Epithelial cell of prostate (primary cell): ENCODE data around the gene KDM4C.

ENCODE experiments used
- DNase-seq: peaks from one replicate; pipeline ENCODE4 v3.0.0-alpha.2; 2011; ENCODE audit warnings: low read depth, low spot score
- H3K27ac ChIP-seq: fragments of 450-650 bp; 2 replicates; pipeline ENCODE4 v1.5.1; 2017; ENCODE audit warnings: mild to moderate bottlenecking

KDM4C gene

GRCh38 chr9:7117676-7118561, 360.1 kb downstream of the KDM4C start:
- no peak overlapping the region for H3K27ac ChIP-seq
- DNase-seq = no peak

GRCh38 chr9:7118633-7119032, 360.9 kb downstream of the KDM4C start:
- H3K27ac ChIP-seq = no peak overlapping the region
- DNase-seq = no peak

DNA sequence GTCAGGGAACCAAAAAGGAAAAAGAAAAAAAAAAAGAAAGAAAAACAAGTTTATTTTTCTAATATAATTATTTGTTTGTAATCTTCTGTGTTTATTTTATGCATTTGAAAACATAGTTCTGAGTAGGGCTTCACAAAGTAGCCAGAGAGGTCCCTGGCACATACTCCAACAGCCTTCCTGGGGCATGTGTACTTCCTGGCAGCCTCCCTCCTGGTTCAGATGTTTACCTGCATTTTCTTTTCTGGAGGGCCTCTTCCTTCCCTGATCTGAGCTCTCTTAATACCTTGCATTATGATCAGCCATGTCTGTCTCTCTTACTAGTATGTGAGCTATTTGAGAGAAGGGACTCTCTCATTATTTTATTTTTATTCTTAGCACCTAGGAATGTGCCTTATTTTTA, 361.8 kb downstream of the KDM4C start:
- no peak for DNase-seq
- H3K27ac ChIP-seq = no peak overlapping the region

GRCh38 chr9:7121055-7121454, 363.3 kb downstream of the KDM4C start:
- DNase-seq = no peak

GRCh38 chr9:7121664-7122063, 363.9 kb downstream of the KDM4C start:
- no peak for DNase-seq
- H3K27ac ChIP-seq = peak overlapping the region; percentile 2

More at GRCh38 chr9:7121055-7121454, 363.3 kb downstream of the KDM4C start:
- no peak overlapping the region for H3K27ac ChIP-seq

GRCh38 chr9:7123743-7124142, 366.0 kb downstream of the KDM4C start:
- peak; percentile 54 for DNase-seq
- no peak overlapping the region for H3K27ac ChIP-seq

- no peak overlapping the region for H3K27ac ChIP-seq
- DNase-seq = no peak
These were observed 367.5 kb downstream of the KDM4C start for GRCh38 chr9:7125231-7125630.

- no peak for DNase-seq
These were observed 371.6 kb downstream of the KDM4C start for GRCh38 chr9:7129391-7129790.

DNA sequence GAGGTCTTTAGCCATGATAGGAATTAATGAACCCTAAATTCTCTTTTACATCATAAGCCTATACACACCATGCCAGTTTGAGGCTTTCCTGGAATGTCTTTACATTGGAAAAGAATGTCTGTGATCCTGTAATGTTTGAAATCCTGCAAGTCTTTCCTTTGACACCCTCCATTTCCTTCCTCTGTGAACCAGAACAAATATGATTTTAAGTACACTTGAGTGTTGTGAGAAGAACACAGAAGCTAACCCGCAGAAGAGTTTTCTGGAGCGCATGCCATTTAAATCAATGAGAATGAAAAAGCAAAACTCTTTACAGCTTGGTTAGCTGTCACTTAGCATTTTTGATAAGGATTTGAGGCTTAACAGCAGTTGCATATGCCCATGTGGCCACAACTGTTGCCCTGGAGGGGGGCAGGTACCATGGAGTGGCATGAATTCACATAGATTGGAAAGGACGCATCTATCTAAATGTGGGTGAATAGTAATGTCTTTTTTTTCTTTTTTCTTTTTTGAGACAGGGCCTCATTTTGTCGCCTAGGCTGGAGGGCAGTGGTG, 372.6 kb downstream of the KDM4C start:
- DNase-seq = no peak
- H3K27ac ChIP-seq = no peak overlapping the region

More at GRCh38 chr9:7129391-7129790, 371.6 kb downstream of the KDM4C start:
- no peak overlapping the region for H3K27ac ChIP-seq

GRCh38 chr9:7132605-7133004, 374.8 kb downstream of the KDM4C start:
- no peak for DNase-seq
- no peak overlapping the region for H3K27ac ChIP-seq

DNA sequence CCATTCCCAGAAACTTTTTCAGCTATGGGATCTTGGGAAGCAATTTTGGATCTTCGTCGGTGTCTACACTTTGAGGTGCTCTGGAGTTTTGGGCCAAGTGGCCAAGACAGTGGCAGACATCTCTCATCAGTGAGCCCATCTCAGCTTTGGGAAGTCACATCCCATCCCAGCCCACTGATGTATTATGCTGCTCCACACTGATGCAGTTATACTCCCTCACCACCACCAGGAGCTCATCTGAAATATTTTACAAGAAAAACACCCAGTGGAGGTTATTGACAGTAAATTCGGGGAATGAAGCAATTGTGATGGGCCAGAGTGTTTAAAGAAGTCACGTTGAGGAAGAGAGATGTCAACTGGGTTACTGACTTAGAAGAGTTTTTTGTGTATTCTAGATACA, 378.0 kb downstream of the KDM4C start:
- no peak overlapping the region for H3K27ac ChIP-seq
- no peak for DNase-seq

GRCh38 chr9:7137040-7137439, 379.3 kb downstream of the KDM4C start:
- H3K27ac ChIP-seq = no peak overlapping the region
- no peak for DNase-seq

GRCh38 chr9:7137571-7137970, 379.8 kb downstream of the KDM4C start:
- H3K27ac ChIP-seq = no peak overlapping the region
- no peak for DNase-seq

- no peak overlapping the region for H3K27ac ChIP-seq
- no peak for DNase-seq
These were observed 382.1 kb downstream of the KDM4C start for GRCh38 chr9:7139886-7140285.

DNA sequence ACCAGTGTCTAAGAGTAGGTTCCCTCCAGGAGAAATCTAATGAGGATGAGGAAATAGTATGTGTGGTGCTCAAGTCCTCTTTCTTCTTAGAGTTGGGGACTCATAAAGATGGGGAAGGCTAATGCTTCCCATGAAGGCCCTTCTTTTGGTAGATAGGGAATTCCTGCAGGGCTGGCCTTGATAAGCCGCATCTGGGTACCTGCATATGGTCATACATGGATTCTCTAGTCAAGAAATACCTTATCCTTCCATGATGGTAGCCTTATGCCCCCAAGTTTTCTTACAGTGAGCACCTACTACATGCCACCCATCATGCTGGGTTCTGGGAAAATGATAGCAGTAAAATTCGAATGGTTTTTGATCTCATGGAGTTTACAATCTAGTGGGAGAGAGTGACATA, 382.6 kb downstream of the KDM4C start:
- DNase-seq = no peak
- no peak overlapping the region for H3K27ac ChIP-seq

GRCh38 chr9:7143645-7144200, 385.9 kb downstream of the KDM4C start:
- no peak overlapping the region for H3K27ac ChIP-seq
- DNase-seq = no peak

GRCh38 chr9:7144265-7145046, 386.7 kb downstream of the KDM4C start:
- H3K27ac ChIP-seq = no peak overlapping the region

GRCh38 chr9:7145361-7146069, 387.7 kb downstream of the KDM4C start:
- no peak overlapping the region for H3K27ac ChIP-seq
- no peak for DNase-seq

More at GRCh38 chr9:7144265-7145046, 386.7 kb downstream of the KDM4C start:
- no peak for DNase-seq

- no peak overlapping the region for H3K27ac ChIP-seq
These were observed 388.8 kb downstream of the KDM4C start for GRCh38 chr9:7146582-7146981.

More at GRCh38 chr9:7146582-7146981, 388.8 kb downstream of the KDM4C start:
- peak; percentile 37 for DNase-seq
